HepG2 (cell line): ENCODE measurements around the gene RABL6.

Experiments used
- CBFB ChIP-seq: sonication (generic); formaldehyde crosslinking; IDR thresholded peaks from 2 replicates; pipeline ENCODE4 v1.4.0; 2020; ENCODE audit warnings: missing genetic modification reagents
- CTCF ChIP-seq: sonication (generic); formaldehyde crosslinking; IDR thresholded peaks from 2 replicates; pipeline ENCODE4 v1.5.0; 2020; ENCODE audit warnings: mild to moderate bottlenecking, missing genetic modification reagents, moderate library complexity
- HMGXB4 ChIP-seq, 2 experiments: sonication (generic) in 1 of 2; formaldehyde crosslinking in 1 of 2; IDR thresholded peaks; 2 replicates each; pipeline versions ENCODE4 v1.4.0 to v1.6.1; 2018 to 2020; ENCODE audit warnings: missing genetic modification reagents in 2 of 2, borderline replicate concordance in 1 of 2, low read depth in 1 of 2, mild to moderate bottlenecking in 1 of 2, missing biosample characterization in 1 of 2
- JUN ChIP-seq: sonication (generic); formaldehyde crosslinking; IDR thresholded peaks from 2 replicates; pipeline ENCODE4 v1.4.0; 2020; ENCODE audit warnings: mild to moderate bottlenecking, missing genetic modification reagents
- MAX ChIP-seq: IDR thresholded peaks from 2 replicates; pipeline ENCODE4 v1.6.1; 2012; ENCODE audit warnings: inconsistent platforms
- RAD51 ChIP-seq: fragments of 450-650 bp; IDR thresholded peaks from 2 replicates; pipeline ENCODE4 v1.6.1; 2016; ENCODE audit warnings: borderline replicate concordance
- STAG1 ChIP-seq: sonication (generic); formaldehyde crosslinking; IDR thresholded peaks from 2 replicates; pipeline ENCODE4 v1.4.0; 2020; ENCODE audit warnings: missing genetic modification reagents
- SUZ12 ChIP-seq: fragments of 150-350 bp; IDR thresholded peaks from 2 replicates; pipeline ENCODE4 v1.6.1; 2014; ENCODE audit warnings: low read depth, low read length
- TIGD3 ChIP-seq: sonication (generic); formaldehyde crosslinking; IDR thresholded peaks from 2 replicates; pipeline ENCODE4 v1.5.1; 2020; ENCODE audit warnings: mild to moderate bottlenecking, missing genetic modification reagents, borderline replicate concordance
- ZNF589 ChIP-seq: sonication (generic); formaldehyde crosslinking; conservative IDR thresholded peaks from 2 replicates; pipeline ENCODE4 v1.8.0; 2022; ENCODE audit warnings: mild to moderate bottlenecking, moderate library complexity, missing genetic modification reagents

- no peak for TF ChIP-seq HMGXB4 (CRISPR knock-in tag; IDR thresholded peaks at IDR 0.05; ENCODE audit: borderline replicate concordance in 1 of 2, low read depth in 1 of 2)
- TF ChIP-seq TIGD3 (CRISPR knock-in tag), result no peak
- no peak for TF ChIP-seq CBFB (CRISPR knock-in tag)
- no peak for TF ChIP-seq RAD51
- TF ChIP-seq SUZ12, result no peak
- TF ChIP-seq MAX, result no peak
- TF ChIP-seq STAG1 (CRISPR knock-in tag), result no peak
- no peak for TF ChIP-seq CTCF (CRISPR knock-in tag)
- no peak for TF ChIP-seq ZNF589 (CRISPR knock-in tag)
- TF ChIP-seq JUN (CRISPR knock-in tag), result no peak
Measured at GRCh38 chr9:136857581-136858412, 50.0 kb downstream of the RABL6 start.
